NCI-H2196 (cell line): ENCODE results near the gene FHOD3.

Source experiments
- DNase-seq: peaks from one replicate; lab custom pipeline; 2025; ENCODE audit not compliant: unreplicated experiment; lab: John Stamatoyannopoulos, UW

The FHOD3 gene

GRCh38 chr18:36505665-36506064 lies 208.2 kb downstream of the FHOD3 start:
- no peak for DNase-seq

- no peak for DNase-seq
Measured at GRCh38 chr18:36509646-36510197, 212.2 kb downstream of the FHOD3 start.

- DNase-seq: no peak
Measured at GRCh38 chr18:36511791-36512352, 214.4 kb downstream of the FHOD3 start.

GRCh38 chr18:36513556-36513955 lies 216.0 kb downstream of the FHOD3 start:
- DNase-seq: no peak

- no peak for DNase-seq
Measured at GRCh38 chr18:36514778-36515177, 217.3 kb downstream of the FHOD3 start.

GRCh38 chr18:36516258-36516657 lies 218.7 kb downstream of the FHOD3 start:
- no peak for DNase-seq

GRCh38 chr18:36516726-36517125 lies 219.2 kb downstream of the FHOD3 start:
- no peak for DNase-seq

GRCh38 chr18:36518839-36519238 lies 221.3 kb downstream of the FHOD3 start:
- DNase-seq: no peak

GRCh38 chr18:36519358-36519757 lies 221.8 kb downstream of the FHOD3 start:
- DNase-seq: no peak

- no peak for DNase-seq
Measured at GRCh38 chr18:36522509-36522908, 225.0 kb downstream of the FHOD3 start.

GRCh38 chr18:36525913-36526312 lies 228.4 kb downstream of the FHOD3 start:
- DNase-seq: no peak

- no peak for DNase-seq
Measured at GRCh38 chr18:36526611-36527010, 229.1 kb downstream of the FHOD3 start.

- DNase-seq: no peak
Measured at GRCh38 chr18:36527051-36527450, 229.5 kb downstream of the FHOD3 start.

GRCh38 chr18:36527740-36528455 lies 230.4 kb downstream of the FHOD3 start:
- DNase-seq: no peak

GRCh38 chr18:36529747-36530146 lies 232.2 kb downstream of the FHOD3 start:
- no peak for DNase-seq

GRCh38 chr18:36530676-36531405 lies 233.3 kb downstream of the FHOD3 start:
- DNase-seq: no peak

GRCh38 chr18:36531636-36532035 lies 234.1 kb downstream of the FHOD3 start:
- no peak for DNase-seq

- DNase-seq: no peak
Measured at GRCh38 chr18:36532394-36532793, 234.9 kb downstream of the FHOD3 start.

- DNase-seq: no peak
Measured at GRCh38 chr18:36532815-36533214, 235.3 kb downstream of the FHOD3 start.

- no peak for DNase-seq
Measured at GRCh38 chr18:36533446-36534153, 236.1 kb downstream of the FHOD3 start.

- no peak for DNase-seq
Measured at GRCh38 chr18:36534154-36534688, 236.7 kb downstream of the FHOD3 start.
